HEK293 (cell line): ENCODE results near the gene SOCS1.
A peak's percentile ranks its signal among the peaks of the same experiment; 100 is the strongest.
"Not testable (repeated sequence)": the region's sequence is repeated elsewhere in the genome, so short reads cannot be mapped to it uniquely, and the experiment has no call there.

Experiments used
- CTCF ChIA-PET: fragments of 350-600 bp; formaldehyde crosslinking; extraction: SDS; loops from one replicate; lab custom pipeline; 2021; ENCODE audit warnings: antibody characterized with exemption; lab: Yijun Ruan, JAX
- POLR2A ChIA-PET: fragments of 300-600 bp; formaldehyde crosslinking; extraction: SDS; loops from one replicate; lab custom pipeline; 2020; ENCODE audit warnings: antibody characterized with exemption, inconsistent platforms; lab: Yijun Ruan, JAX
- H3K27ac ChIP-seq: fragments of 200-500 bp; sonication (Bioruptor generic); 2 replicates; pipeline ENCODE4 v1.5.1; 2014; ENCODE audit warnings: low read depth, low read length, control low read depth, inconsistent platforms; ENCODE audit errors: extremely low read depth
- H3K36me3 ChIP-seq, 2 experiments: fragments of 200-500 bp in 1 of 2; sonication (Bioruptor generic) in 1 of 2; 1 replicate in 1 of 2; 2 replicates in 1 of 2; pipeline ENCODE4 v1.5.1; 2014 to 2017; ENCODE audit warnings: inconsistent platforms in 2 of 2, low read length in 2 of 2; ENCODE audit not compliant: control insufficient read depth in 2 of 2, insufficient read depth in 1 of 2
- H3K4me1 ChIP-seq: fragments of 200-500 bp; sonication (Bioruptor generic); 2 replicates; pipeline ENCODE4 v1.5.1; 2014; ENCODE audit warnings: mild to moderate bottlenecking, low read length, inconsistent platforms; ENCODE audit not compliant: control insufficient read depth, insufficient read depth
- H3K4me3 ChIP-seq: 2 replicates; pipeline ENCODE4 v1.5.1; 2011; ENCODE audit warnings: low read depth, mild to moderate bottlenecking, control low read depth, low read length, moderate library complexity
- H3K9me3 ChIP-seq: fragments of 200-500 bp; sonication (Bioruptor generic); 2 replicates; pipeline ENCODE4 v1.5.1; 2014; ENCODE audit warnings: low read depth, low read length, inconsistent platforms; ENCODE audit not compliant: control insufficient read depth, insufficient read depth
- KLF16 ChIP-seq: fragments of 450-650 bp; formaldehyde crosslinking; IDR thresholded peaks from 2 replicates; pipeline ENCODE4 v1.5.1; 2017; ENCODE audit warnings: missing biosample characterization, missing genetic modification characterization
- ZBTB17 ChIP-seq: fragments of 450-650 bp; formaldehyde crosslinking; IDR thresholded peaks from 2 replicates; pipeline ENCODE4 v1.5.1; 2016; ENCODE audit warnings: missing biosample characterization, missing genetic modification characterization
- ZBTB20 ChIP-seq: fragments of 450-650 bp; formaldehyde crosslinking; IDR thresholded peaks from 2 replicates; pipeline ENCODE4 v1.5.1; 2016; ENCODE audit warnings: missing biosample characterization, missing genetic modification characterization
- ZIC2 ChIP-seq: fragments of 450-650 bp; formaldehyde crosslinking; IDR thresholded peaks from 2 replicates; pipeline ENCODE4 v1.5.1; 2016; ENCODE audit warnings: missing biosample characterization, missing genetic modification characterization
- ZNF121 ChIP-seq: fragments of 450-650 bp; formaldehyde crosslinking; IDR thresholded peaks from 2 replicates; pipeline ENCODE4 v1.5.1; 2016; ENCODE audit warnings: missing biosample characterization, missing genetic modification characterization
- ZNF138 ChIP-seq: fragments of 450-650 bp; formaldehyde crosslinking; IDR thresholded peaks from 2 replicates; pipeline ENCODE4 v1.5.1; 2016; ENCODE audit warnings: missing biosample characterization, missing genetic modification characterization, borderline replicate concordance
- ZNF335 ChIP-seq: fragments of 450-650 bp; formaldehyde crosslinking; conservative IDR thresholded peaks from 2 replicates; pipeline ENCODE4 v1.5.1; 2016; ENCODE audit warnings: missing biosample characterization, missing genetic modification characterization
- ZNF341 ChIP-seq: fragments of 450-650 bp; formaldehyde crosslinking; IDR thresholded peaks from 2 replicates; pipeline ENCODE4; 2016; ENCODE audit warnings: low read depth, missing biosample characterization, missing genetic modification characterization
- ZNF596 ChIP-seq: fragments of 450-650 bp; IDR thresholded peaks from 2 replicates; pipeline ENCODE4 v1.5.0; 2018; ENCODE audit warnings: missing biosample characterization, mild to moderate bottlenecking, missing genetic modification characterization, moderate library complexity
- ZNF624 ChIP-seq: fragments of 450-650 bp; formaldehyde crosslinking; IDR thresholded peaks from 2 replicates; pipeline ENCODE4 v1.5.1; 2017; ENCODE audit warnings: missing biosample characterization, missing genetic modification characterization
- ZNF701 ChIP-seq: fragments of 450-650 bp; formaldehyde crosslinking; IDR thresholded peaks from 2 replicates; pipeline ENCODE4 v1.5.1; 2016; ENCODE audit warnings: missing biosample characterization, missing genetic modification characterization
- ZNF837 ChIP-seq: fragments of 450-650 bp; formaldehyde crosslinking; IDR thresholded peaks from 2 replicates; pipeline ENCODE4 v1.5.1; 2016; ENCODE audit warnings: missing biosample characterization, missing genetic modification characterization
- TF ChIP-seq, protein P1 (sequence below): fragments of 450-650 bp; formaldehyde crosslinking; IDR thresholded peaks from 2 replicates; pipeline ENCODE4 v1.5.1; 2016; ENCODE audit warnings: missing biosample characterization, missing genetic modification characterization, borderline replicate concordance
- TF ChIP-seq, protein P2 (sequence below): fragments of 450-650 bp; formaldehyde crosslinking; IDR thresholded peaks from 2 replicates; pipeline ENCODE4 v1.5.1; 2016; ENCODE audit warnings: missing biosample characterization, missing genetic modification characterization, low read depth
- TF ChIP-seq, protein P3 (sequence below): fragments of 450-650 bp; formaldehyde crosslinking; IDR thresholded peaks from 2 replicates; pipeline ENCODE4 v1.5.0; 2017; ENCODE audit warnings: missing biosample characterization, missing genetic modification characterization, borderline replicate concordance
- TF ChIP-seq, protein P4 (sequence below): fragments of 450-650 bp; formaldehyde crosslinking; IDR thresholded peaks from 2 replicates; pipeline ENCODE4 v1.5.1; 2016; ENCODE audit warnings: missing biosample characterization, missing genetic modification characterization

The SOCS1 gene

GRCh38 chr16:11299865-11300559 lies 44.0 kb upstream of the SOCS1 start:
- CTCF ChIA-PET = no interaction called here
- H3K9me3 ChIP-seq = no peaks in the 10 kb centered on the region
- no peak overlapping the region for H3K27ac ChIP-seq
- TF ChIP-seq, protein P1, sequence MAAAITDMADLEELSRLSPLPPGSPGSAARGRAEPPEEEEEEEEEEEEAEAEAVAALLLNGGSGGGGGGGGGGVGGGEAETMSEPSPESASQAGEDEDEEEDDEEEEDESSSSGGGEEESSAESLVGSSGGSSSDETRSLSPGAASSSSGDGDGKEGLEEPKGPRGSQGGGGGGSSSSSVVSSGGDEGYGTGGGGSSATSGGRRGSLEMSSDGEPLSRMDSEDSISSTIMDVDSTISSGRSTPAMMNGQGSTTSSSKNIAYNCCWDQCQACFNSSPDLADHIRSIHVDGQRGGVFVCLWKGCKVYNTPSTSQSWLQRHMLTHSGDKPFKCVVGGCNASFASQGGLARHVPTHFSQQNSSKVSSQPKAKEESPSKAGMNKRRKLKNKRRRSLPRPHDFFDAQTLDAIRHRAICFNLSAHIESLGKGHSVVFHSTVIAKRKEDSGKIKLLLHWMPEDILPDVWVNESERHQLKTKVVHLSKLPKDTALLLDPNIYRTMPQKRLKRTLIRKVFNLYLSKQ (tag by site-specific recombination) = no peak
- TF ChIP-seq, all 188 proteins: peak for 0
- Histone ChIP-seq H3K4me1 (0 out of 2 replicates have a peak, but pooled peaks cover 2% of the 10 kb centered on the region), H3K4me3 (no peak overlapping the region), H3K36me3 (no peaks in the 10 kb centered on the region)
- POLR2A ChIA-PET = no interaction called here

- POLR2A ChIA-PET, H3K27ac ChIP-seq, H3K4me3 ChIP-seq, H3K4me1 ChIP-seq, H3K36me3 ChIP-seq, CTCF ChIA-PET, H3K9me3 ChIP-seq: not testable (repeated sequence)
These were observed 43.0 kb upstream of the SOCS1 start for GRCh38 chr16:11298950-11299547.

GRCh38 chr16:11298143-11298900 lies 42.3 kb upstream of the SOCS1 start:
- H3K9me3 ChIP-seq = no peaks in the 10 kb centered on the region
- TF ChIP-seq ZNF121 (tag by site-specific recombination) = peak; percentile 79
- TF ChIP-seq, protein P2, sequence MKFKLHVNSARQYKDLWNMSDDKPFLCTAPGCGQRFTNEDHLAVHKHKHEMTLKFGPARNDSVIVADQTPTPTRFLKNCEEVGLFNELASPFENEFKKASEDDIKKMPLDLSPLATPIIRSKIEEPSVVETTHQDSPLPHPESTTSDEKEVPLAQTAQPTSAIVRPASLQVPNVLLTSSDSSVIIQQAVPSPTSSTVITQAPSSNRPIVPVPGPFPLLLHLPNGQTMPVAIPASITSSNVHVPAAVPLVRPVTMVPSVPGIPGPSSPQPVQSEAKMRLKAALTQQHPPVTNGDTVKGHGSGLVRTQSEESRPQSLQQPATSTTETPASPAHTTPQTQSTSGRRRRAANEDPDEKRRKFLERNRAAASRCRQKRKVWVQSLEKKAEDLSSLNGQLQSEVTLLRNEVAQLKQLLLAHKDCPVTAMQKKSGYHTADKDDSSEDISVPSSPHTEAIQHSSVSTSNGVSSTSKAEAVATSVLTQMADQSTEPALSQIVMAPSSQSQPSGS (tag by site-specific recombination) = no peak
- ChIA-PET CTCF (no interaction called here), POLR2A (interaction anchor here (2.4 kb wide), 1 partner anchor 42 kb away, joined by 8 read pairs; the partner anchor contains the start of gene SOCS1)
- H3K4me1 ChIP-seq = peaks cover 2% of the 10 kb centered on the region; the same call in 1 of the 2 replicates
- no peak overlapping the region for H3K27ac ChIP-seq
- no peaks in the 10 kb centered on the region for H3K36me3 ChIP-seq
- no peak overlapping the region for H3K4me3 ChIP-seq

DNA sequence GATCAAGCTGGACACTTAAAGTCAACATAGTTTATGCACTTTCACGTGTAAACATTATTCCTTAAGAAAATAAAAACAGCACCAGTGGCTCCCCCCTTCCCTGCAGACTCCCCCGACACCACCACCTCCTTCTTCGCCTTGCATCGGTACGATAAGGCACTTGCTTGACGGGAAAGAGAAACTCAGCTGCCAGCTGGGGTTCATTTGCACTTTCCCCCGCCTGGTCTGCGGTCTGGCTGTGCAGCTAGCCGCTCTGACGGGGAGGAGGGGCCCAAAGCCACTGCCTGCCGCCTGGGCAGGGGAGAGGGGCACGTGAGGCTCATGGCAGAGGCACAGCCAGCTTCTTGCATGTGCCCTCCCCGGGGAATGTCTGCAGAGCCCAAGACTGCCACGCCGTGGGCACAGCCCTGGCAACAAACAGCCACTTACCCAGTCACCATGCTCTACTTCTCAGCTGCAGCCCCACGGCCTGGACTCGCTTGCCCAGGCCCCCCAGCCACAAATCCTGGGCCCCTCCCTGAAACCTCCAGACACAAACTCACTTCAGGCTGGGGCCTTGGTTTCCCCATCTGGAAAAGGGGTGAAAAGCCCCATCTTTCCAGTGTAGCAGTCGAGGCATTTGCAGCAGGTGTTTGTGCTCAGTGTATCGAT lies 41.6 kb upstream of the SOCS1 start:
- Histone ChIP-seq H3K4me3 (no peak overlapping the region), H3K36me3 (no peaks in the 10 kb centered on the region), H3K9me3 (no peaks in the 10 kb centered on the region), H3K4me1 (no peaks in the 10 kb centered on the region; the same call in 1 of the 2 replicates), H3K27ac (no peak overlapping the region)
- POLR2A ChIA-PET = interaction anchor here (2.4 kb wide), 1 partner anchor 42 kb away, joined by 8 read pairs; the partner anchor contains the start of gene SOCS1
- CTCF ChIA-PET = no interaction called here
- TF ChIP-seq, protein P3, sequence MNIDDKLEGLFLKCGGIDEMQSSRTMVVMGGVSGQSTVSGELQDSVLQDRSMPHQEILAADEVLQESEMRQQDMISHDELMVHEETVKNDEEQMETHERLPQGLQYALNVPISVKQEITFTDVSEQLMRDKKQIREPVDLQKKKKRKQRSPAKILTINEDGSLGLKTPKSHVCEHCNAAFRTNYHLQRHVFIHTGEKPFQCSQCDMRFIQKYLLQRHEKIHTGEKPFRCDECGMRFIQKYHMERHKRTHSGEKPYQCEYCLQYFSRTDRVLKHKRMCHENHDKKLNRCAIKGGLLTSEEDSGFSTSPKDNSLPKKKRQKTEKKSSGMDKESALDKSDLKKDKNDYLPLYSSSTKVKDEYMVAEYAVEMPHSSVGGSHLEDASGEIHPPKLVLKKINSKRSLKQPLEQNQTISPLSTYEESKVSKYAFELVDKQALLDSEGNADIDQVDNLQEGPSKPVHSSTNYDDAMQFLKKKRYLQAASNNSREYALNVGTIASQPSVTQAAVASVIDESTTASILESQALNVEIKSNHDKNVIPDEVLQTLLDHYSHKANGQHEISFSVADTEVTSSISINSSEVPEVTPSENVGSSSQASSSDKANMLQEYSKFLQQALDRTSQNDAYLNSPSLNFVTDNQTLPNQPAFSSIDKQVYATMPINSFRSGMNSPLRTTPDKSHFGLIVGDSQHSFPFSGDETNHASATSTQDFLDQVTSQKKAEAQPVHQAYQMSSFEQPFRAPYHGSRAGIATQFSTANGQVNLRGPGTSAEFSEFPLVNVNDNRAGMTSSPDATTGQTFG (tag by site-specific recombination) = no peak
- peak; percentile 16; the same call in 1 of the 2 replicates for TF ChIP-seq ZNF341
- no peak for TF ChIP-seq ZNF596 (tag by site-specific recombination)
- TF ChIP-seq ZNF335 = peak; percentile 46
- TF ChIP-seq, protein P4, sequence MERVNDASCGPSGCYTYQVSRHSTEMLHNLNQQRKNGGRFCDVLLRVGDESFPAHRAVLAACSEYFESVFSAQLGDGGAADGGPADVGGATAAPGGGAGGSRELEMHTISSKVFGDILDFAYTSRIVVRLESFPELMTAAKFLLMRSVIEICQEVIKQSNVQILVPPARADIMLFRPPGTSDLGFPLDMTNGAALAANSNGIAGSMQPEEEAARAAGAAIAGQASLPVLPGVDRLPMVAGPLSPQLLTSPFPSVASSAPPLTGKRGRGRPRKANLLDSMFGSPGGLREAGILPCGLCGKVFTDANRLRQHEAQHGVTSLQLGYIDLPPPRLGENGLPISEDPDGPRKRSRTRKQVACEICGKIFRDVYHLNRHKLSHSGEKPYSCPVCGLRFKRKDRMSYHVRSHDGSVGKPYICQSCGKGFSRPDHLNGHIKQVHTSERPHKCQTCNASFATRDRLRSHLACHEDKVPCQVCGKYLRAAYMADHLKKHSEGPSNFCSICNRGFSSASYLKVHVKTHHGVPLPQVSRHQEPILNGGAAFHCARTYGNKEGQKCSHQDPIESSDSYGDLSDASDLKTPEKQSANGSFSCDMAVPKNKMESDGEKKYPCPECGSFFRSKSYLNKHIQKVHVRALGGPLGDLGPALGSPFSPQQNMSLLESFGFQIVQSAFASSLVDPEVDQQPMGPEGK (tag by site-specific recombination) = no peak
- no peak for TF ChIP-seq ZNF624 (tag by site-specific recombination)
- TF ChIP-seq ZIC2 = peak; percentile 31; the same call in 1 of the 2 replicates
- TF ChIP-seq ZNF701 (tag by site-specific recombination) = no peak
- no peak for TF ChIP-seq KLF16 (tag by site-specific recombination)
- peak; percentile 36; the same call in 1 of the 2 replicates for TF ChIP-seq ZBTB17 (tag by site-specific recombination)
- TF ChIP-seq ZBTB20 (tag by site-specific recombination) = no peak
- no peak for TF ChIP-seq ZNF837 (tag by site-specific recombination)
- TF ChIP-seq ZNF138 (tag by site-specific recombination) = no peak
